GM19324 (cell line): Measurements from ENCODE around the gene CACNB1.
"Not testable (repeated sequence)": the region's sequence is repeated elsewhere in the genome, so short reads cannot be mapped to it uniquely, and the experiment has no call there.

Experiments
- ATAC-seq: cut with Tn5 transposase; IDR thresholded peaks from one replicate; pipeline ENCODE4 v1.9.1; 2021; ENCODE audit warnings: mild to moderate bottlenecking, moderate library complexity; ENCODE audit not compliant: unreplicated experiment, low FRiP score

CACNB1 gene

GRCh38 chr17:39177256-39177655, 20.2 kb downstream of the CACNB1 start:
- ATAC-seq = no peak

- no peak for ATAC-seq
Observed at GRCh38 chr17:39175695-39176093, 21.8 kb downstream of the CACNB1 start.

DNA sequence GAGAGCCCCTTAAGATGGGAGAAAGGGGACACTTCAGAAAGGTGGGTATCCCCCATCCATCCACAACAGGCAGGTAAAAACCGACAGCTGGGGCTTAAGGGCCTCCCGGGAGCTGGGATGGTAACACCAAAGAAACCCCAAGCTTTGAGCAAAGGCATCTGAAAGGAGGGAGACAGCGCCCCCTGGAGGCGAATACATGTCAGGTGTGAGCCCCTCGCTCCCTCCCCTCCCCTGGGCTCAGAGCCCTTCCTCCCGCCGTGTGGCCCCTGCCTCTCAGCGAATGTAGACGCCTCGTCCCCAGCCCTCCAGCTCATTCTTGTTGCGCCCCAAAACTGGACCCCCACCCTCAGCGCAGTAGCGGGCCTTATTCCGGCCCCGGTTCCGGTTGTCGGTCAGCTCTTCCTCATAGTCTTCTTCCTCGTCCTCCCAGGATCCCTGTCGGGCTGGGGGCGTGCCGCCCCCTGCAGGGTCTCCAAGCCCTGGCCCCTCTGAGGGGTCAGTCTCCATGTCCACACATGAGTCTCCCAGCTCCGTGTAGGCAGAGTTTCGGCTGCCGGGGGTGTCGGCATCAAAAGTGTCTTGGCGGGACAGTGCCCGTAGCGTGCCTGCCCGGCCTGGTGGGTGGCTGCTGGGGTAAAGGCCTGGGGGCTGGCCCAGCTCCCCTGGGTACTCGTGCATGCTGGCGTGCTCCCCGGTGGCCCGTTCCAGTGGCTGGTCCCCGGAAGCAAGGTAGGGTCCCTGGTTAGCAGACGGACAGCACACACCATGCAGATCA, 22.4 kb downstream of the CACNB1 start:
- no peak for ATAC-seq

GRCh38 chr17:39173526-39174274, 23.8 kb downstream of the CACNB1 start:
- no peak for ATAC-seq

GRCh38 chr17:39173080-39173479, 24.4 kb downstream of the CACNB1 start:
- ATAC-seq = no peak

DNA sequence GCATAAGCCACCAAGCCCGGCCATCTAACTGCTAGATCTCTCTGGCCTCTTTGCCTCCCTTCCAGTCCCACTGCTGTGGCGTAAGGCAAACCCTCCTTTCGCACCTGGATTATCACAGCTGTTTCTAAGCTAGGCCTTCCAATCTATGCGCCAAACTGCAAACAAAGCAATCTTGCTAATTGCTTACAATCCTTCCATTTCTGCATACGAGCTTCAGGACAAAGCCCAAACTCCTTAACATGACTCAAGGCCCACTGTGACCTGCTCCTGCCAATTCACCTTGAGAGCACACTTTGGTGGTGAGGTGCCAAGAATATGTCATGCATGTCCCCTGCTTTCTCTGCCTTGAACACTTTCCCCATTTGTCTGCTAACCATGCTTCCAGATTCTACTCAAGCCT, 25.5 kb downstream of the CACNB1 start:
- ATAC-seq = no peak

DNA sequence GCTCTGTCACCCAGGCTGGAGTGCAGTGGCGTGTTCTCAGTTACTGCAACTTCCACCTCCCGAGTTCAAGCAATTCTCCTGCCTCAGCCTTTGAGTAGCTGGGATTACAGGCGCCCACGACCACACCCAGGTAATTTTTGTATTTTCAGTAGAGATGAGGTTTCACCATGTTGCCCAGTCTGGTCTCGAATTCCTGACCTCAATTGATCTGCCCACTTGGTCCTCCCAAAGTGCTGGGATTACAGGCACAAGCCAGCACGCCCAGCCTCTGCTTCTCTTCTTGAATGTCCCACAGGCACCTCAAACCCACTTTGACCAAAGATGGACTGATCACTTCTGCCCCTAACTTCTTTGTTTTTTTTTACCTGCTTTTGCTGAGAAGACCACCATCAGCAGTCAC, 26.9 kb downstream of the CACNB1 start:
- ATAC-seq = no peak

DNA sequence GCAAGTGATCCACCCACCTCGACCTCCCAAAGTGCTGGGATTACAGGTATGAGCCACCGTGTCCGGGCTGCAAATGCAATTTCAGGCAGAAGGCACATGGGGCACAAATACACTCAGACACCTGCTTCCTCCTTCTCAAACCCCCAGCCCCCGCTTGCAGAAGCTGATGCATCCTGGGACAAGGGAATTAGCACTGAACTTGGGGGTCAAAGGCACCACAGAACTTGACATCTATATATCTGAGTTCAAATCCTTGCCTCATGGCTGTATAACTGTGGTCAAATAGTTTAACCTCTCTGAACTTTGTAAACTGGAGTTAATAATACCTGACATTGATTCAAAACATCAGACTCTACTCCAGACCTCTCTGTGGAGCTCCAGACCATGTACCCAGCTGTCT, 27.4 kb downstream of the CACNB1 start:
- no peak for ATAC-seq

GRCh38 chr17:39169518-39169917, 28.0 kb downstream of the CACNB1 start:
- no peak for ATAC-seq

DNA sequence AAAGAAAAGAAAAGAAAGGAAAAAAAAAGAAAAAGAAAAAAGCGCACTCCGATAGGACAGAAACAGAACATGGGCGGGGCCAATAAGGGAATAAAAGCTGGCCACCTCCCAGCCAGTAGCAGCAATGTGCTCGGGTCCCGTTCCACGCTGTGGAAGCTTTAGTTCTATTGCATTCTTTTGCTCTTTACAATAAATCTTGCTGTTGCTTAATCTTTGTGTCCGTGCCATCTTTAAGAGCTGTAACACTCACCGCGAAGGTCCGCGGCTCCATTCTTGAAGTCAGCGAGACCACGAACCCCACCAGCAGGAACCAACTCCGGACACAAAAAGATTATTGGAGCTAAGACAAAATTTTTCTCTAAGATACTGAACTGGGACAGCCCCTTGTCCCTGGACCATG, 28.4 kb downstream of the CACNB1 start:
- ATAC-seq = no peak

DNA sequence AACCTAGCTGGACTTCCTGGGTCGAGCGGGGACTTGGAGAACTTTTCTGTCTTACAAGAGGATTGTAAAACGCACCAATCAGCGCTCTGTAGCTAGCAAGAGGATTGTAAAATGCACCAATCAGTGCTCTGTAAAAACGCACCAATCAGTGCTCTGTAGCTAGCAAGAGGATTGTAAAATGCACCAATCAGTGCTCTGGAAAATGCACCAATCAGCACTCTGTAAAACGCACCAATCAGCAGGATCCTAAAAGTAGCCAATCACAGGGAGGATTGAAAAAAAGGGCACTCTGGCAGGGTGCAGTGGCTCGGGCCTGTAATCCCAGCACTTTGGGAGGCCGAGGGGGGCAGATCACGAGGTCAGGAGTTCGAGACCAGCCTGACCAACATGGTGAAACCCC, 29.0 kb downstream of the CACNB1 start:
- ATAC-seq = not testable (repeated sequence)

DNA sequence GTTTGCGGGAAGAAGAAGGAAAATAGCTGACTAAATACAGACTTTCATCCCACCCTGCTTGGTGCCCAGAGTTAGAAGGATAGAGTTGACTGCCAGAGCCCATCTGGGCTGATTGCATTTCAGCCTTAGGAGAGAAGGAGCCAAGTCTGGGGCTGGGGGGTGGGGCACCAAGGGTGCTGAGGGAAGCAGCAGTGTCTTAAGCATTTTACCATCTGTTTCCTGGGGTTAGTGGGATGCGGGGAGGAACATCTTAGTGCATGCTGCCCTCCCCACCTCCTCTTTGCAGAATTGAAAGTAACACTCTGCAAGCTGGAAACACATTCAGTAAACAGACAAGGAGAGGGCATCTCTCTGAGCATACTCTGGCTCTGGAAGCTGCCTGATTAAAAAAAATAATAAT, 30.0 kb downstream of the CACNB1 start:
- no peak for ATAC-seq

DNA sequence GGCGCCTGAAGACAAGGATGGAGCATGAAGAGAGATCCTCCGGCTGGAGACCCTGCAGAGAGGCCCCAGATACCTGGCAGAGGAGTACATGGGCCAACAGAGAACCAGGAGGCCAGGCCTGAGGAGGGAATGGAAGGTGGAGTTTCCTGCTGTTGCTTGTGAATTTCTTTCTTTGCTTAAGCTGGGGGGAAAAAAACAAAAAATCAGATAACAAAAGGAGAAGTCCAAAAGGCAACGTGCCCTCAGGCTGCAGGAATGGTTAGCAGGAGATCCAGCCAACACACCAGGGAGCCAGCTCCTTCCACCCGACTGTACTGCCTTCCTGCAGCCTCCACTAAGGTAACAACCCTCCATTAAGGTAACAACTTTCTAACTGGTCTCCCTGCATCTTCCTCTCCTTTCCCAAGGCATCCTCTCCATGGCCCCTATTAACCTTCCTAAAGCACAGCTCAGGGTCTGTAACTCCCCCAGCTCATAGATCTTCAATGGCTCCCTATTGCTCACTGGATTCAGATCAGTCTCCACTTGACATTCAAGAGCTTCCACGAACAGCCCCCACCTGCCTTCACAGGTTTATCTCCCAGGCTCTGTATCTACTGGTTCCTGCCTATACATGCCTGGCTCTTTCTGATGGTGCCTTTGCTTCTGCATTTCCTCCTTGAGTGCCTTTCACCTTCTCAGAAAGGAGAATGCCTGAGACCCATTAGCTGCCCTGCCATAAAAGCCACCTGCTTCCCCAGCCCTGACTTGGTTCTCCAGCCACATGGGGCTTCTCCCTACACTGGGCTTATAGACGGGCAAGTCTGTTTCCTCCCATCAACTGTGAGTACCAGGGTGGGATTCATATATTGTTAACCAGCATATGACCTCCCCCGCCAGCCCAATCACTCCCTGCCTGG, 30.8 kb downstream of the CACNB1 start:
- no peak for ATAC-seq

GRCh38 chr17:39165841-39166349, 31.6 kb downstream of the CACNB1 start, which contains the start of gene ARL5C:
TSS of gene ARL5C (minus strand) at chr17:39166161. CDS start at chr17:39165760, 401 bp downstream.
- no peak for ATAC-seq

DNA sequence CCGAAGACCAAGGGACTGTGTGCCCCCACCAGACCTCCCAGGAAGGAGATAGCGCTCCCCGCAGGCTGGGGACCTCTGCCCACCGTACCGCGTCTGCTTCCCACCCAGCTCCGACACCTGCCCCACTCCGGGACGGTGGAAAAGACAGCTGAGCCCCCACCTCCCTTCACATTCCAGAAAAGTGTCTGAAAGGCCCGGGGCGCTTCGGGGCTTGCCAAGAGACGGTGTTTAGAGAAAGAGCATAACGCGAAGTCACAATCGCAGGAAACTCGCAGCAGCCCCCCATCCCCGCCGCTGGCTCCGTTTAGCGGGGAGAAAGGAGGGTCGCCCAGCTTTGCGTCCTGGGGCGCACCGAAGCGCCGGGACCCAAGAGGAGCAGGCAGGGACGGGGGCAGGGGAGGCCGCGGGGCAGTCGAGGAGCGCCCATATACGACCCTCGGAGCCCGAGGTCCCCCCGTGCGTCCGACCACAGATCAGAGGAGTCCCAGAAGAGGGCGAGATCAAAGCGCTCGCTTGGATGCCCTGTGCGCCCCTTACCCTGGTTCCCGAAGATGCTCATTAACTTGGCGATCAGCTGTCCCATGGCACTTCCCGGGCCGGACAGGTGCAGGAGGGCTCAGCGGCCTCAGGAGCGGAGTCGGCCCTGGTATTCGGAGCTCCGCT, 32.2 kb downstream of the CACNB1 start:
- ATAC-seq = no peak

- ATAC-seq = peak; percentile 49
Observed at GRCh38 chr17:39164675-39165143, 32.8 kb downstream of the CACNB1 start.

GRCh38 chr17:39161962-39162361, 35.5 kb downstream of the CACNB1 start:
- no peak for ATAC-seq

DNA sequence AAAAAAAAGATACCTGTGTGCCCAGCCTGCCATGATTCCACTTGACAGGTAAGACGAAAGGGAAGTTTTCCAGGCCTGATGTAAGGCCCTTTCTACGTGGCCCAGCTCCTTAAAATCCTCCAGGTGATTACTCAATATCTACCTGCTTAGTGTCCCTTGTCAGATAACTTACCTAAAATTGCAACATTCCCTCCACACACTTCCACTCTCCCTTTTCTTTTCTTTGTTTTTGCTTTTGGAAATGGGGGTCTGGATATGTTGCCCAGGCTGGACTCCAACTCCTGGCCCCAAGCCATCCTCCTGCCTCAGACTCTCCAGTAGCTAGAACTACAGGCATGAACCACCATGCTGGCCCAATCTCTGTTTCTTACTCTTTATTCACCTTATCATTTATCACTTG, 38.8 kb downstream of the CACNB1 start:
- ATAC-seq = no peak

DNA sequence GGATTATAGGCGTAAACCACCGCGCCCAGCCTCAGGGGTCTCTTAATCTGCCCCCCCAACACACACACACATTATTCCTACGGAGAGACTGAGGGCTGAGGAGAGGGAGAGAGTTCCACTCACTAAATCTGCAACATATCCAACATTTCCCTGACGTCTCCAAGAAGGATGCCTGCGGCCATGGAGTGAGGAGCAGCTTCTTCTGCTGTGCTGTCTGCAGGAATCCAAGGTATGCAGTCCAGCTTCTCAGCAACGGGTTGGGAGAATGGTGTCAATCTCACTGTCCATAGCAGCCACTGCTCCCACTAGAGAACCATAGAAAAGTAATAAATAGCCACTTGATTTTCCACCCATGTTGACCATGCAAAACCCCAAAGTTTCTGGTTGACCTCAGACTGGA, 41.0 kb downstream of the CACNB1 start:
- no peak for ATAC-seq

GRCh38 chr17:39155654-39156053, 41.8 kb downstream of the CACNB1 start:
- no peak for ATAC-seq
